GM12873 (cell line): ENCODE data around the gene SYNE3.

Experiments used
- TF ChIP-seq, protein P1 (sequence below): IDR thresholded peaks from 2 replicates; pipeline ENCODE4 v1.5.1; 2012; ENCODE audit warnings: low read depth, mild to moderate bottlenecking, moderate library complexity, low read length, control low read depth; ENCODE audit not compliant: insufficient read depth; ENCODE audit errors: missing control alignments

The SYNE3 gene

DNA sequence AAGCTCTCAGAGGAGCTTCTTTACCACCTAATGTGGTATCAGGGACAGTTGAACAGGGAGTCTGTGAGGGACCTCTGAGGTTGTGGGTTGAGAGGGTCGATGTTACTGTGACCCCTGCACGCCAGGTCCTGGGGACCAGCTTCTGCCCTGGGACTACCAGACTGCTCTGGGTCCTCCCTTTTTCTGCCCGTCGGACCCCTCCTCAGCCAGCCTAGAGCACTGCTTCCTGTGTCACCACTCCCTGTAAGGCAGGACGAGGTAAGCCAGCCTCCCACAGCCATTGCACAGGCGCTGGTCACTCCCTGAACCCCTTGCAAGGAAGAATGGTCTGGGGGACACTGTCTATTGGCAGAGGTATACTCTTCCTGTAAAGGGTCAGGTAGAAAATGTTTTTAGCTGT, 38.1 kb downstream of the SYNE3 start:
- TF ChIP-seq, protein P1, sequence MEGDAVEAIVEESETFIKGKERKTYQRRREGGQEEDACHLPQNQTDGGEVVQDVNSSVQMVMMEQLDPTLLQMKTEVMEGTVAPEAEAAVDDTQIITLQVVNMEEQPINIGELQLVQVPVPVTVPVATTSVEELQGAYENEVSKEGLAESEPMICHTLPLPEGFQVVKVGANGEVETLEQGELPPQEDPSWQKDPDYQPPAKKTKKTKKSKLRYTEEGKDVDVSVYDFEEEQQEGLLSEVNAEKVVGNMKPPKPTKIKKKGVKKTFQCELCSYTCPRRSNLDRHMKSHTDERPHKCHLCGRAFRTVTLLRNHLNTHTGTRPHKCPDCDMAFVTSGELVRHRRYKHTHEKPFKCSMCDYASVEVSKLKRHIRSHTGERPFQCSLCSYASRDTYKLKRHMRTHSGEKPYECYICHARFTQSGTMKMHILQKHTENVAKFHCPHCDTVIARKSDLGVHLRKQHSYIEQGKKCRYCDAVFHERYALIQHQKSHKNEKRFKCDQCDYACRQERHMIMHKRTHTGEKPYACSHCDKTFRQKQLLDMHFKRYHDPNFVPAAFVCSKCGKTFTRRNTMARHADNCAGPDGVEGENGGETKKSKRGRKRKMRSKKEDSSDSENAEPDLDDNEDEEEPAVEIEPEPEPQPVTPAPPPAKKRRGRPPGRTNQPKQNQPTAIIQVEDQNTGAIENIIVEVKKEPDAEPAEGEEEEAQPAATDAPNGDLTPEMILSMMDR = no peak

- TF ChIP-seq, protein P1 = no peak
These were observed 38.8 kb downstream of the SYNE3 start for GRCh38 chr14:95477411-95478269.

- TF ChIP-seq, protein P1 = no peak
These were observed 39.7 kb downstream of the SYNE3 start for GRCh38 chr14:95476747-95477146.

- TF ChIP-seq, protein P1 = no peak
These were observed 40.8 kb downstream of the SYNE3 start for GRCh38 chr14:95475540-95476240.

DNA sequence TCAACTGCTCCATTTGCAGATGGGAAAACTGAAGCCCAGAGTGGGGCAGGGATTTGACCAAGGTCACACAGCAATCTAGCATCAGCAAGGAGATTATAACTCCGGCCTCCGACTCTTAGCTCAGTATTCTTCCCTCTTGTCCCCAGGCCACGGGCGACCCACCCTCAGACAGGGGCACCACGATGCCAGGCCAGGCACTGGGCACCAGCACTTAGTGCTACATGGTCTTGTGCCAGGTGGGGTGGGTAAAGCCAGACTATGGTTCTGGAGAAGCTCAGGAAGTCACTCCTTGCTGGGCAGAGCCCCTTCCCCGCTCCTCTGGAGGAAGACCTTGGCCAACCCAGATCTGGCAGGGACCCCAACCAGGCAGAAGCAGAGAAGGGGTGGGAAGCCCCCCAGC, 41.5 kb downstream of the SYNE3 start:
- TF ChIP-seq, protein P1 = no peak

GRCh38 chr14:95474486-95474885, 42.0 kb downstream of the SYNE3 start:
- TF ChIP-seq, protein P1 = no peak

DNA sequence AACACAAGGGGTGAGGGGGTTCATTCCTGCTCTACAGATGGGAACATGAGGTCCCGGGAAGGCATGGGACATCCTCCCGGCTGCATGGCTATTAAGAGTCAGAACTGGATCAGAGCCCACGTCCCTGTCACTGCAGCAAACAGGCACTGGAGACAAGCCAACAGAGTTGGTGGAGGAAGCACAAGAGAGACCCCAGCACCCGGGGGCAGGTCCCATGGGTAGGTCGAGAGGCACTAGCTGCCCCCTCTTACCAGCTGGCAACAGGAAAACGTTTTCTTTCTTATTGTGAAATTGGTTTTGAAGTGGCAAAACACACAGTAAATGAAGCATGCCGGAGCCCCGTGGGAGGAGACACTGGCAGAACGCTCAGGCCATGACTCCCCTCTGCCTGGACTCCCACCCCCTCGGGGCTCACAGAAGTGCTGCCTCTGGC, 43.6 kb downstream of the SYNE3 start:
- TF ChIP-seq, protein P1 = no peak
